H1 (cell line): ENCODE data around the gene CORO7.

Source experiments
- CTCF ChIP-seq, 3 experiments: IDR thresholded peaks; 1 replicate in 2 of 3; 2 replicates in 1 of 3; pipeline versions ENCODE4 v1.5.1 to v1.6.1; 2011; ENCODE audit warnings: low read length in 3 of 3, mild to moderate bottlenecking in 3 of 3, inconsistent platforms in 2 of 3, low read depth in 1 of 3, moderate library complexity in 1 of 3; ENCODE audit not compliant: insufficient read depth in 1 of 3; ENCODE audit errors: control extremely low read depth in 1 of 3
- FOSL1 ChIP-seq: IDR thresholded peaks from 2 replicates; pipeline ENCODE4 v1.6.1; 2011; ENCODE audit warnings: mild to moderate bottlenecking, low read depth, low read length, moderate library complexity; ENCODE audit not compliant: insufficient read depth
- RAD21 ChIP-seq, 2 experiments: IDR thresholded peaks in 1 of 2; conservative IDR thresholded peaks in 1 of 2; 2 replicates each; pipeline ENCODE4 v1.6.1; 2011; ENCODE audit warnings: low read depth in 2 of 2, low read length in 2 of 2, improper control_type of control experiment in 1 of 2, inconsistent platforms in 1 of 2, mild to moderate bottlenecking in 1 of 2, moderate library complexity in 1 of 2

- TF ChIP-seq CTCF (IDR thresholded peaks at IDR 0.05; ENCODE audit: control extremely low read depth in 1 of 3, insufficient read depth in 1 of 3, low read depth in 1 of 3, low read length in 3 of 3) = no peak
- TF ChIP-seq FOSL1 = no peak
- TF ChIP-seq RAD21 (IDR thresholded peaks at IDR 0.05 in 1 of 2, conservative IDR thresholded peaks at IDR 0.05 in 1 of 2; ENCODE audit: low read depth in 2 of 2, low read length in 2 of 2) = no peak
Observed at GRCh38 chr16:4410335-4411075, 5.9 kb downstream of the CORO7 start.
